PC-3 (cell line): ENCODE measurements around the gene RASAL2. TPM values are rescaled to one million over a fixed set of nuclear protein-coding genes. Genes with fewer than 3 reads are reported as not detected.
"Not testable (repeated sequence)": the region's sequence is repeated elsewhere in the genome, so short reads cannot be mapped to it uniquely, and the experiment has no call there.

Experiments
- ATAC-seq: fragments of 200-7000 bp; cut with Tn5 transposase; 2 replicates; pipeline ENCODE4 v1.9.1; 2020; ENCODE audit warnings: mild to moderate bottlenecking, moderate library complexity
- BruUV-seq: library from RNA; stranded (reverse); fragments of 400-500 nt; replicated peaks from 2 replicates; lab custom pipeline; 2021; lab: Mats Ljungman, UMichigan
- CTCF ChIA-PET: fragments of 300-600 bp; sonication (Branson Sonifier 250); formaldehyde crosslinking; loops from one replicate; lab custom pipeline; 2022; ENCODE audit warnings: antibody characterized with exemption; lab: Charles Lee
- POLR2A ChIA-PET: fragments of 300-600 bp; sonication (Branson Sonifier 250); formaldehyde crosslinking; loops from one replicate; lab custom pipeline; 2022; ENCODE audit warnings: antibody characterized with exemption; ENCODE audit not compliant: unreplicated experiment; lab: Charles Lee
- DNase-seq: peaks from one replicate; pipeline ENCODE4 v3.0.0-alpha.2; 2015
- H2AFZ ChIP-seq: fragments of 300-600 bp; sonication (generic); 2 replicates; pipeline ENCODE4 v1.6.0; 2016; ENCODE audit warnings: antibody characterized with exemption, low read length
- H3F3A ChIP-seq: fragments of 300-600 bp; sonication (generic); one replicate; pipeline ENCODE4 v1.6.0; 2017; ENCODE audit warnings: antibody characterized with exemption, low read length, control low read depth, mild to moderate bottlenecking; ENCODE audit not compliant: unreplicated experiment
- H3K27ac ChIP-seq: fragments of 300-600 bp; sonication (generic); 2 replicates; pipeline ENCODE4 v1.5.1; 2016; ENCODE audit warnings: mild to moderate bottlenecking, low read length
- H3K27me3 ChIP-seq: fragments of 300-600 bp; sonication (generic); 2 replicates; pipeline ENCODE4 v1.6.1; 2016; ENCODE audit warnings: low read length, mixed read lengths
- H3K36me3 ChIP-seq: fragments of 300-600 bp; sonication (generic); 2 replicates; pipeline ENCODE4 v1.6.1; 2016; ENCODE audit warnings: low read depth, mixed run types, low read length, mixed read lengths
- H3K4me1 ChIP-seq: fragments of 300-600 bp; sonication (generic); 2 replicates; pipeline ENCODE4 v1.5.1; 2016; ENCODE audit warnings: low read length; ENCODE audit not compliant: insufficient read depth
- H3K4me2 ChIP-seq: fragments of 300-600 bp; sonication (generic); 2 replicates; pipeline ENCODE4 v1.6.0; 2016; ENCODE audit warnings: low read length
- H3K4me3 ChIP-seq: fragments of 300-600 bp; sonication (generic); 2 replicates; pipeline ENCODE4 v1.5.1; 2016; ENCODE audit warnings: mild to moderate bottlenecking, low read length, mixed read lengths
- H3K79me2 ChIP-seq: fragments of 300-600 bp; sonication (generic); 2 replicates; pipeline ENCODE4 v1.6.1; 2017; ENCODE audit warnings: low read length, mixed read lengths
- H3K9ac ChIP-seq: fragments of 300-600 bp; sonication (generic); 2 replicates; pipeline ENCODE4 v1.6.0; 2016; ENCODE audit warnings: mild to moderate bottlenecking, low read length
- H3K9me2 ChIP-seq: fragments of 300-600 bp; sonication (generic); replicated peaks from 2 replicates; pipeline ENCODE4 v1.6.1; 2016; ENCODE audit warnings: mixed run types, low read length, mixed read lengths
- H3K9me3 ChIP-seq: fragments of 300-600 bp; sonication (generic); 2 replicates; pipeline ENCODE4 v1.6.1; 2016; ENCODE audit warnings: low read length, mixed read lengths
- H4K20me1 ChIP-seq: fragments of 300-600 bp; sonication (generic); 2 replicates; pipeline ENCODE4 v1.6.1; 2016; ENCODE audit warnings: low read length, mixed read lengths
- EZH2 ChIP-seq: fragments of 300-600 bp; sonication (generic); IDR thresholded peaks from one replicate; pipeline ENCODE4 v1.6.1; 2017; ENCODE audit warnings: antibody characterized with exemption, mild to moderate bottlenecking, low read length; ENCODE audit not compliant: unreplicated experiment
- EZH2phosphoT487 ChIP-seq: fragments of 300-600 bp; sonication (generic); IDR thresholded peaks from 2 replicates; pipeline ENCODE4 v1.6.1; 2018; ENCODE audit warnings: mild to moderate bottlenecking, antibody characterized with exemption, low read length, borderline replicate concordance
- intact Hi-C: fragments of 100-400 bp; cut with micrococcal nuclease; formaldehyde crosslinking; loops from 2 replicates; pipeline ENCODE4 v1.9.0; 2023
- total RNA-seq: library from RNA; depleted of rRNA; stranded (reverse); fragments of >200 nt; gene quantifications from 2 replicates; pipeline ENCODE4 v1.2.3, GENCODE V29; 2014
- TF ChIP-seq, protein P1 (sequence below): fragments of 300-600 bp; sonication (generic); conservative IDR thresholded peaks from 2 replicates; pipeline ENCODE4 v1.5.1; 2017; ENCODE audit warnings: antibody characterized with exemption, low read depth, mild to moderate bottlenecking, low read length

RASAL2 gene
- total RNA-seq, 1 experiment from 2014 or later = 7.9 TPM

DNA sequence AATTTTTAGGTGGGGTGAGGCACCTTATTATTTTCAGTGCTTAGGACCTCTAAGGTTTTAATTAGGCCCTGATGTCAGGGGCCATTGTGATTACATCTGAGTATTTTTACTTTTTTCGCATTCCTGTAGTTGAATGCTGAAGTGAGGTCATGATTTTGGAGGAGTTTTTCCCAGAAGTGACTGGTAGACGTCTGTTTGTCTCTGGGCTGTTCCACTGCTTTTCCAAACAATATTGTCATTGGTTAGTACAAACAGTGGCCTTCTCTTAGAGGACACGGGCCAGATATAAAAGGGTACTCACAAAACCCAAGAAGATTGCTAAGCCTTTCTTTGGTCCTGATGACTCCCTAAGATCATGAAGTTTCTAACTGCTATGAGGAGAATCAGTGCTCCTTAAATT, 7.6 kb upstream of the RASAL2 start:
- ATAC-seq (no peak), DNase-seq (no peak)
- no peaks in the 10 kb centered on the region for H3K36me3 ChIP-seq
- no TSS peak for BruUV-seq
- no peaks in the 10 kb centered on the region for H3K27me3 ChIP-seq
- TF ChIP-seq, protein P1, sequence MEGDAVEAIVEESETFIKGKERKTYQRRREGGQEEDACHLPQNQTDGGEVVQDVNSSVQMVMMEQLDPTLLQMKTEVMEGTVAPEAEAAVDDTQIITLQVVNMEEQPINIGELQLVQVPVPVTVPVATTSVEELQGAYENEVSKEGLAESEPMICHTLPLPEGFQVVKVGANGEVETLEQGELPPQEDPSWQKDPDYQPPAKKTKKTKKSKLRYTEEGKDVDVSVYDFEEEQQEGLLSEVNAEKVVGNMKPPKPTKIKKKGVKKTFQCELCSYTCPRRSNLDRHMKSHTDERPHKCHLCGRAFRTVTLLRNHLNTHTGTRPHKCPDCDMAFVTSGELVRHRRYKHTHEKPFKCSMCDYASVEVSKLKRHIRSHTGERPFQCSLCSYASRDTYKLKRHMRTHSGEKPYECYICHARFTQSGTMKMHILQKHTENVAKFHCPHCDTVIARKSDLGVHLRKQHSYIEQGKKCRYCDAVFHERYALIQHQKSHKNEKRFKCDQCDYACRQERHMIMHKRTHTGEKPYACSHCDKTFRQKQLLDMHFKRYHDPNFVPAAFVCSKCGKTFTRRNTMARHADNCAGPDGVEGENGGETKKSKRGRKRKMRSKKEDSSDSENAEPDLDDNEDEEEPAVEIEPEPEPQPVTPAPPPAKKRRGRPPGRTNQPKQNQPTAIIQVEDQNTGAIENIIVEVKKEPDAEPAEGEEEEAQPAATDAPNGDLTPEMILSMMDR = no peak
- TF ChIP-seq EZH2 = no peak
- TF ChIP-seq EZH2phosphoT487 = no peak
- no peaks in the 10 kb centered on the region for H3F3A ChIP-seq
- no peak overlapping the region for H3K4me2 ChIP-seq
- ChIA-PET POLR2A (interaction anchor here (0.7 kb wide), 1 partner anchor 13 kb away, joined by 4 read pairs; no protein-coding TSS in a partner anchor), CTCF (no interaction called here)
- intact Hi-C loops = no loop called here
- no peaks in the 10 kb centered on the region for H3K9me2 ChIP-seq
- no peak overlapping the region for H3K4me3 ChIP-seq
- H3K9ac ChIP-seq = no peak overlapping the region
- H3K9me3 ChIP-seq = no peaks in the 10 kb centered on the region
- no peak overlapping the region for H3K27ac ChIP-seq
- no peak overlapping the region for H2AFZ ChIP-seq
- H3K4me1 ChIP-seq = no peaks in the 10 kb centered on the region
- no peaks in the 10 kb centered on the region for H4K20me1 ChIP-seq
- no peaks in the 10 kb centered on the region for H3K79me2 ChIP-seq

DNA sequence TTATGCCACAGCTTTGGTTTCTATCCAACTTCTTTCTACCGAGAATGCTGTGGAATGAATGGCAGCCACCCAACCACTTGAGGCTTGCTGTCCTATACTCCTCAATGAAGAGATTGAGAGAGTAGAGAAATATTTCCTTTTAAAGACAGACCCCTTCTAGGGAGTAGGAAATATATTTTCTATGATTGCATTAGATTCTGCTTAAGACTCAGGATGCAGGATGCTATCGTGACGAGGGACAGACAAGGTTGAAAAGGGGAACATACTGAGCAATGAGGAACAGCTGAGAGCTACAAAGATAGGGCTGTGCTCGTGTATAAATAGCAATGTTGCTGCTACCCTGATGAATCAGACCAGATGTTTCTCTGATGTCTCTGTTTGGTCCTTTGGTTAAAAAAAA, 7.1 kb upstream of the RASAL2 start:
- Histone ChIP-seq H3K27me3 (no peaks in the 10 kb centered on the region), H3K4me2 (no peak overlapping the region), H3K4me3 (no peak overlapping the region), H3K27ac (no peak overlapping the region), H3K79me2 (no peaks in the 10 kb centered on the region), H3K36me3 (no peaks in the 10 kb centered on the region), H3K9me3 (no peaks in the 10 kb centered on the region), H3F3A (no peaks in the 10 kb centered on the region), H4K20me1 (no peaks in the 10 kb centered on the region), H3K4me1 (0 out of 2 replicates have a peak, but pooled peaks cover under 1% of the 10 kb centered on the region), H2AFZ (no peak overlapping the region), H3K9me2 (no peaks in the 10 kb centered on the region), H3K9ac (no peak overlapping the region)
- DNase-seq (no peak), ATAC-seq (no peak)
- ChIA-PET CTCF (no interaction called here), POLR2A (no interaction called here)
- intact Hi-C loops = no loop called here
- TF ChIP-seq, protein P1 = no peak
- TF ChIP-seq EZH2 = no peak
- TF ChIP-seq EZH2phosphoT487 = no peak
- no TSS peak for BruUV-seq

DNA sequence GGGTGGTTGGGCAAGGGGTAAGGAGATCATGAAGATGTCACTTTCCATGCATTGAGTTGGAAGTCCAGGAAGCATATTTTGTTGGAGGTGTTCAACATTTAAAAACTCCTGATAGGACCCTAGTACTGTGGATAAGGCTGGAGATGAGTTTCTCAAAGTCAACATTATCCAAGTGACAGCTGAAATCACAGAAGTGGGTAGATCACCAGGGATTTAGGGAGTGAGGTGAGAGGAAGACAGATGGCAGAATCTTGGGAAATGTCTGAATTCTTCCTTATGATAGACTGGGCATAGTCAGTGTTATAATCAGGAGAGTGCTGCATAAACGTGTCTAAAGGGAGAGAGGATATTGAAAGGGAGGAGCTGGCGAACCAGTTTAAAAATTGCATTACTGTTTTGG, 5.3 kb upstream of the RASAL2 start:
- Histone ChIP-seq H3K9me2 (no peaks in the 10 kb centered on the region), H3K4me3 (no peak overlapping the region), H3K27ac (no peak overlapping the region), H3K36me3 (no peaks in the 10 kb centered on the region), H3K4me1 (peaks cover 12% of the 10 kb centered on the region), H3K9me3 (no peaks in the 10 kb centered on the region), H3K79me2 (no peaks in the 10 kb centered on the region), H3K9ac (no peak overlapping the region), H3K27me3 (no peaks in the 10 kb centered on the region), H3K4me2 (no peak overlapping the region), H4K20me1 (no peaks in the 10 kb centered on the region), H2AFZ (no peak overlapping the region), H3F3A (no peaks in the 10 kb centered on the region)
- intact Hi-C loops = no loop called here
- ChIA-PET CTCF (no interaction called here), POLR2A (no interaction called here)
- no peak for DNase-seq
- no TSS peak for BruUV-seq
- TF ChIP-seq EZH2phosphoT487 (no peak), EZH2 (no peak)
- TF ChIP-seq, protein P1 = no peak
- ATAC-seq = no peak

DNA sequence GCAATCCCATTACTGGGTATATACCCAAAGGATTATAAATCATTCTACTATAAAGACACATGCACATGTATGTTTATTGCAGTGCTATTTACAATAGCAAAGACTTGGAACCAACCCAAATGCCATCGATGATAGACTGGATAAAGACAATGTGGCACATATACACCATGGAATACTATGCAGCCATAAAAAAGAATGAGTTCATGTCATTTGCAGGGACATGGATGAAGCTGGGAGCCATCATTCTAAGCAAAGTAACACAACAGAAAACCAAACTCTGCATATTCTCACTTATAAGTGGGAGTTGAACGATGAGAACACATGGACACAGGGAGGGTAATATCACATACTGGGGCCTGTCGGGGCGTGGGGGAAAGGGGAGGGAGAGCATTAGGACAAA, 2.5 kb upstream of the RASAL2 start:
- ATAC-seq, H3F3A ChIP-seq, H3K4me3 ChIP-seq, H3K9me2 ChIP-seq, H3K4me2 ChIP-seq, DNase-seq, H3K27ac ChIP-seq, H4K20me1 ChIP-seq, H3K9ac ChIP-seq, H3K27me3 ChIP-seq, POLR2A ChIA-PET, H2AFZ ChIP-seq, CTCF ChIA-PET, H3K36me3 ChIP-seq, H3K9me3 ChIP-seq, BruUV-seq: not testable (repeated sequence)
- Histone ChIP-seq H3K79me2 (peaks cover 22% of the 10 kb centered on the region), H3K4me1 (peaks cover 23% of the 10 kb centered on the region)
- intact Hi-C loops = loop anchor here (5.0 kb wide), 1 partner anchor 34 kb away; no protein-coding TSS in a partner anchor
